Myometrial cell (primary cell): ENCODE data around the gene VEGFC. TPM values are rescaled to one million over a fixed set of nuclear protein-coding genes. Genes with fewer than 3 reads are reported as not detected.

Experiments used
- total RNA-seq: library from RNA; depleted of rRNA; stranded (reverse); fragments of >200 nt; gene quantifications from 2 replicates; pipeline ENCODE4 v1.2.3, GENCODE V29; 2015

VEGFC gene, protein sequence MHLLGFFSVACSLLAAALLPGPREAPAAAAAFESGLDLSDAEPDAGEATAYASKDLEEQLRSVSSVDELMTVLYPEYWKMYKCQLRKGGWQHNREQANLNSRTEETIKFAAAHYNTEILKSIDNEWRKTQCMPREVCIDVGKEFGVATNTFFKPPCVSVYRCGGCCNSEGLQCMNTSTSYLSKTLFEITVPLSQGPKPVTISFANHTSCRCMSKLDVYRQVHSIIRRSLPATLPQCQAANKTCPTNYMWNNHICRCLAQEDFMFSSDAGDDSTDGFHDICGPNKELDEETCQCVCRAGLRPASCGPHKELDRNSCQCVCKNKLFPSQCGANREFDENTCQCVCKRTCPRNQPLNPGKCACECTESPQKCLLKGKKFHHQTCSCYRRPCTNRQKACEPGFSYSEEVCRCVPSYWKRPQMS
- 37.2 and 39.3 TPM in 2 replicates for total RNA-seq

DNA sequence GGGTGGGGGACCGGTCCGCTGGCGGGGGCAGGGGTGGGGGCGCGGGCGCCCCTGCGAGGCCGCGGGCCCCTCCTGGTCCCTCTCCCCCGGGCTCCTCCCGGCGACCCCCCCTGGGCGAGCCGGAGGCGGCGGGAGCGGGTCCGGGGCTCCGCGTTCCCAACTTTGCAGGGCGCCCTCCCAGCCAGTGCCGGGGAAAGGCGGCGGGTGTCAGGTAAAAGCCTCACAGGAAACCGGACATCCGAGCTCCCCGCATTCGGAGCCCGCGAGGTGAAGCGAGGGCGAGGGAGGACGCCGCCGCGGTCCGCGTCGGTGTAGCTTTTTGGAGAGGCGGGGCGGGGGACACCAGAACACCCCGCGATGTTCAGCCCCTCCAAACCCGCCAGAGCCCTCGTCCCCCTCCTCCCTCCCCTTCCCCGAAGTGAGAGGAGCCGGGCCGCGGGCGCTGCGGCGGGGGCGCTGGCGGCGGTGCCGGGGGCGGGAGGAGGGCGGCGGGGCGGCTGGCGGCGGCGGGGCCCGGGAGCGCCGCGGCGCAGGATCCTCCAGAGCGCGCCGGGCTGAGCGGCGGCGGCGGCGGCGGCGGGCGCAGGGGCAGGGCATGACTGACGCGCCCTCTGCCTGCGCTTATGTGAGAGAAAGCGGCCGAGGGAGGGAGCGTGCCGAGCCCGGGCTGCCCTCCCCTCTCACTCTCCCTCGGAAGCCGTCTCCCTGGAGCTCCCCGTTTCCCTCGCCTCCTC lies at the start of gene VEGFC:
Gene VEGFC (minus strand): TSS at position 597 of the 734 bp plus-strand sequence. CDS start 611 bp downstream, outside the sequence.

